ENCODE data around the gene CLOCK.

CLOCK gene

GRCh38 chr4:55395218-55395528 is 151.5 kb downstream of the CLOCK start:
- no peak for TF ChIP-seq EGR1 (IDR thresholded peaks at IDR 0.05)
- no peak for TF ChIP-seq TAF1 (IDR thresholded peaks at IDR 0.05; ENCODE audit: low read depth)
- no peak for TF ChIP-seq YY1 (IDR thresholded peaks at IDR 0.05; ENCODE audit: low read depth)
- no peak for TF ChIP-seq NFIC (IDR thresholded peaks at IDR 0.05)
- no peak for TF ChIP-seq EP300 (IDR thresholded peaks at IDR 0.05; ENCODE audit: borderline replicate concordance)
- no peak for TF ChIP-seq ZBTB7A (IDR thresholded peaks at IDR 0.05; ENCODE audit: low read depth)
- no peak for TF ChIP-seq TEAD4 (IDR thresholded peaks at IDR 0.05)
- no peak for TF ChIP-seq USF1 (IDR thresholded peaks at IDR 0.05)
- no peak for TF ChIP-seq CEBPB (IDR thresholded peaks at IDR 0.05)
- no peak for TF ChIP-seq FOXM1 (IDR thresholded peaks at IDR 0.05; ENCODE audit: borderline replicate concordance, low read depth)
- no peak for TF ChIP-seq TCF12 (IDR thresholded peaks at IDR 0.05; ENCODE audit: low read depth)
- TF ChIP-seq CREB1 (IDR thresholded peaks at IDR 0.05; ENCODE audit: low read depth) = no peak

- no peak for TF ChIP-seq ZBTB7A (IDR thresholded peaks at IDR 0.05; ENCODE audit: low read depth)
- TF ChIP-seq REST (IDR thresholded peaks at IDR 0.05; ENCODE audit: low read depth) = no peak
These were observed 153.0 kb downstream of the CLOCK start for GRCh38 chr4:55393461-55394320.

- TF ChIP-seq YY1 (IDR thresholded peaks at IDR 0.05; ENCODE audit: low read depth) (no peak), EGR1 (IDR thresholded peaks at IDR 0.05) (no peak), EP300 (IDR thresholded peaks at IDR 0.05; ENCODE audit: borderline replicate concordance) (no peak), TEAD4 (IDR thresholded peaks at IDR 0.05) (no peak), CEBPB (IDR thresholded peaks at IDR 0.05) (no peak), REST (IDR thresholded peaks at IDR 0.05; ENCODE audit: low read depth) (no peak), MAX (IDR thresholded peaks at IDR 0.05) (no peak)
These were observed 159.9 kb downstream of the CLOCK start for GRCh38 chr4:55386840-55387239.

- TF ChIP-seq CREB1 (IDR thresholded peaks at IDR 0.05; ENCODE audit: low read depth) (0 out of 2 replicates have a peak, but pooled peaks have one; percentile 47), TAF1 (IDR thresholded peaks at IDR 0.05; ENCODE audit: low read depth) (no peak)
These were observed 160.6 kb downstream of the CLOCK start for GRCh38 chr4:55386073-55386472.

GRCh38 chr4:55385201-55385649 is 161.5 kb downstream of the CLOCK start:
- no peak for TF ChIP-seq RAD21 (IDR thresholded peaks at IDR 0.05; ENCODE audit: low read depth)
- no peak for TF ChIP-seq CEBPB (IDR thresholded peaks at IDR 0.05)
- TF ChIP-seq FOXM1 (IDR thresholded peaks at IDR 0.05; ENCODE audit: borderline replicate concordance, low read depth) = no peak
- TF ChIP-seq REST (IDR thresholded peaks at IDR 0.05; ENCODE audit: low read depth) = no peak
- no peak for TF ChIP-seq TEAD4 (IDR thresholded peaks at IDR 0.05)
- no peak for TF ChIP-seq TAF1 (IDR thresholded peaks at IDR 0.05; ENCODE audit: low read depth)
- TF ChIP-seq TCF12 (IDR thresholded peaks at IDR 0.05; ENCODE audit: low read depth) = no peak
- TF ChIP-seq NFIC (IDR thresholded peaks at IDR 0.05) = no peak
- TF ChIP-seq YY1 (IDR thresholded peaks at IDR 0.05; ENCODE audit: low read depth) = no peak
- TF ChIP-seq EGR1 (IDR thresholded peaks at IDR 0.05) = no peak
- no peak for TF ChIP-seq ZBTB7A (IDR thresholded peaks at IDR 0.05; ENCODE audit: low read depth)
- TF ChIP-seq USF1 (IDR thresholded peaks at IDR 0.05) = no peak
- TF ChIP-seq CREB1 (IDR thresholded peaks at IDR 0.05; ENCODE audit: low read depth) = no peak
- no peak for TF ChIP-seq MAX (IDR thresholded peaks at IDR 0.05)
- TF ChIP-seq EP300 (IDR thresholded peaks at IDR 0.05; ENCODE audit: borderline replicate concordance) = no peak

Measured in Ishikawa (cell line).